Stimulated activated CD8-positive, alpha-beta memory T cell treated with anti-CD3 and anti-CD28 coated beads, Interleukin-12 subunit alpha, Interleukin-12 subunit beta, amount 100 ng/mL, for 24 hours (primary cell): ENCODE results near the gene FSD1.
"Not testable (repeated sequence)": the region's sequence is repeated elsewhere in the genome, so short reads cannot be mapped to it uniquely, and the experiment has no call there.

Experiments
- DNase-seq: peaks from one replicate; pipeline ENCODE4 v3.0.0-alpha.2; 2020; ENCODE audit errors: extremely low read depth

FSD1 gene

GRCh38 chr19:4345342-4346019, 41.1 kb downstream of the FSD1 start:
- DNase-seq, result no peak

GRCh38 chr19:4346020-4346383, 41.6 kb downstream of the FSD1 start:
- DNase-seq, result no peak

GRCh38 chr19:4347521-4347920, 43.1 kb downstream of the FSD1 start:
- no peak for DNase-seq

- DNase-seq, result not testable (repeated sequence)
Measured at GRCh38 chr19:4349225-4349624, 44.8 kb downstream of the FSD1 start.

- DNase-seq, result no peak
Measured at GRCh38 chr19:4350111-4350510, 45.7 kb downstream of the FSD1 start.

- DNase-seq, result no peak
Measured at GRCh38 chr19:4350726-4351125, 46.3 kb downstream of the FSD1 start.

- no peak for DNase-seq
Measured at GRCh38 chr19:4352701-4353121, 48.3 kb downstream of the FSD1 start.

- DNase-seq, result no peak
Measured at GRCh38 chr19:4354282-4354681, 49.9 kb downstream of the FSD1 start.

GRCh38 chr19:4354897-4355296, 50.5 kb downstream of the FSD1 start:
- no peak for DNase-seq

- no peak for DNase-seq
Measured at GRCh38 chr19:4357095-4357797, 52.8 kb downstream of the FSD1 start.

GRCh38 chr19:4357921-4358326, 53.5 kb downstream of the FSD1 start:
- no peak for DNase-seq

- no peak for DNase-seq
Measured at GRCh38 chr19:4358709-4359626, 54.6 kb downstream of the FSD1 start.

- DNase-seq, result no peak
Measured at GRCh38 chr19:4359627-4360000, 55.2 kb downstream of the FSD1 start.

GRCh38 chr19:4360081-4360569, 55.7 kb downstream of the FSD1 start:
- no peak for DNase-seq

- DNase-seq, result no peak
Measured at GRCh38 chr19:4360641-4361151, 56.3 kb downstream of the FSD1 start.

GRCh38 chr19:4361152-4362046, 57.0 kb downstream of the FSD1 start:
- no peak for DNase-seq

- no peak for DNase-seq
Measured at GRCh38 chr19:4362101-4362828, 57.9 kb downstream of the FSD1 start.

- DNase-seq, result no peak
Measured at GRCh38 chr19:4362831-4363545, 58.6 kb downstream of the FSD1 start.

GRCh38 chr19:4363571-4364304, 59.3 kb downstream of the FSD1 start:
- DNase-seq, result no peak
